DOHH2 (cell line): ENCODE results near the gene SSBP3.

Experiments used
- H3F3A ChIP-seq: fragments of 200-600 bp; sonication (generic), shearing (Covaris generic); 2 replicates; pipeline ENCODE4 v1.6.0; 2016; ENCODE audit warnings: antibody characterized with exemption, mild to moderate bottlenecking; ENCODE audit not compliant: control insufficient read depth, insufficient read depth
- H3K27ac ChIP-seq: fragments of 200-600 bp; sonication (generic); 2 replicates; pipeline ENCODE4 v1.5.1; 2014; ENCODE audit warnings: low read depth, mild to moderate bottlenecking, low read length, moderate library complexity
- H3K27me3 ChIP-seq: fragments of 200-600 bp; sonication (generic); 2 replicates; pipeline ENCODE4 v1.6.1; 2014; ENCODE audit warnings: mild to moderate bottlenecking, low read length, mixed read lengths; ENCODE audit not compliant: control insufficient read depth
- H3K36me3 ChIP-seq: fragments of 200-600 bp; sonication (generic); 2 replicates; pipeline ENCODE4 v1.6.1; 2014; ENCODE audit warnings: mild to moderate bottlenecking, low read length, moderate library complexity, mixed read lengths; ENCODE audit not compliant: control insufficient read depth
- H3K4me1 ChIP-seq: fragments of 200-600 bp; sonication (generic); 2 replicates; pipeline ENCODE4 v1.6.1; 2014; ENCODE audit warnings: mild to moderate bottlenecking, low read length, mixed read lengths; ENCODE audit not compliant: control insufficient read depth
- H3K4me2 ChIP-seq: fragments of 200-600 bp; sonication (generic); 2 replicates; pipeline ENCODE4 v1.6.0; 2014; ENCODE audit warnings: mild to moderate bottlenecking, low read length, moderate library complexity
- H3K4me3 ChIP-seq: fragments of 200-600 bp; sonication (generic); 2 replicates; pipeline ENCODE4 v1.5.1; 2014; ENCODE audit warnings: mild to moderate bottlenecking, low read length, mixed read lengths
- H3K79me2 ChIP-seq: fragments of 200-600 bp; sonication (generic); 2 replicates; pipeline ENCODE4 v1.6.1; 2014; ENCODE audit warnings: mild to moderate bottlenecking, low read length, mixed read lengths; ENCODE audit not compliant: control insufficient read depth
- H3K9me2 ChIP-seq: fragments of 200-600 bp; sonication (generic); replicated peaks from 2 replicates; pipeline ENCODE4 v1.6.1; 2014; ENCODE audit warnings: mild to moderate bottlenecking, low read length, mixed read lengths; ENCODE audit not compliant: control insufficient read depth
- H3K9me3 ChIP-seq: fragments of 200-600 bp; sonication (generic); 2 replicates; pipeline ENCODE4 v1.6.1; 2014; ENCODE audit warnings: antibody characterized with exemption, low read length, mixed read lengths; ENCODE audit not compliant: control insufficient read depth, insufficient read depth
- H4K20me1 ChIP-seq: fragments of 200-600 bp; sonication (generic); 2 replicates; pipeline ENCODE4 v1.6.0; 2014; ENCODE audit warnings: low read depth, mild to moderate bottlenecking, antibody characterized with exemption, low read length, moderate library complexity; ENCODE audit not compliant: control insufficient read depth, insufficient read depth
- EZH2phosphoT487 ChIP-seq: fragments of 200-600 bp; sonication (generic); IDR thresholded peaks from 2 replicates; pipeline ENCODE4 v1.6.1; 2017; ENCODE audit warnings: borderline replicate concordance, mild to moderate bottlenecking, antibody characterized with exemption, low read length, moderate library complexity, mixed read lengths
- TF ChIP-seq, protein P1 (sequence below): fragments of 200-600 bp; sonication (generic); IDR thresholded peaks from one replicate; pipeline ENCODE4 v1.5.1; 2014; ENCODE audit warnings: antibody characterized with exemption, mild to moderate bottlenecking, low read depth, low read length; ENCODE audit not compliant: poor library complexity, severe bottlenecking

The SSBP3 gene

DNA sequence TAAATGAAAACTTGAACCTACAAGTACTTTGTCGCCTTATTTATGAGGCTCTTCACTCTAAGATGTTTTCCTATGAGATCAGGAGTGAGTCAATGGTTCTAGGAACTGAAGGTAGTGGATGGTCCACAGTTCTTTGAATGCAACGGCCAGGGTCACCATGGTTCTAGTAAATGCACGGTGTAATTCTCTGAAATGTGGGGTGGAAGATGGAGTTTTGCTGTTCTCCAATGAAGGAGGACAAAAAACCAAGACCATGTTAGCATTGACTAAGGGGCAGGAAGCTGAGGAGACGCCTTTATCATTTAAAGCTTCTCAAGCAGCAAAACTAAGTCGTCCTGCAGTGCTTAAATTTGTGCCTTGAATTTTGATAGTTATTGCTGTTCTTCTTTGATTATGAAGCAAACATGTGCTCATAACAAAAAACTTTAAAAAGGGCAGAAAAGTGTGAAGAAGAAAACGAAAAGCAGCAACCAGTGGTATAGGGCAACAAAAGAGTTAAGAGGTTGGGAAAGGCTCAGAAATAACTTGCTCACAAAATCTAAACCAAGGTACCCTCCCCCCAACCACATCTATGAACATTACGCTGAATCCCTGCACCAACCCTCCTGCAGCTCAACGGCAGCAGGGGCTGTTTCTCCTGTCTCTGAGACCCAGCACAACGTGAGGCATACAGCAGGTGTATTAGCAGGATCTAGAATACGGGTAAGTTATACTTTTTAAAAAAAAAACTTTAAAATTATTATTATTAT lies 121.2 kb downstream of the SSBP3 start:
- H3K9me2 ChIP-seq, result no peaks in the 10 kb centered on the region
- H3K36me3 ChIP-seq, result no peaks in the 10 kb centered on the region
- H3K79me2 ChIP-seq, result no peaks in the 10 kb centered on the region
- no peak overlapping the region for H3K27ac ChIP-seq
- no peak overlapping the region for H3K4me3 ChIP-seq
- TF ChIP-seq, protein P1, sequence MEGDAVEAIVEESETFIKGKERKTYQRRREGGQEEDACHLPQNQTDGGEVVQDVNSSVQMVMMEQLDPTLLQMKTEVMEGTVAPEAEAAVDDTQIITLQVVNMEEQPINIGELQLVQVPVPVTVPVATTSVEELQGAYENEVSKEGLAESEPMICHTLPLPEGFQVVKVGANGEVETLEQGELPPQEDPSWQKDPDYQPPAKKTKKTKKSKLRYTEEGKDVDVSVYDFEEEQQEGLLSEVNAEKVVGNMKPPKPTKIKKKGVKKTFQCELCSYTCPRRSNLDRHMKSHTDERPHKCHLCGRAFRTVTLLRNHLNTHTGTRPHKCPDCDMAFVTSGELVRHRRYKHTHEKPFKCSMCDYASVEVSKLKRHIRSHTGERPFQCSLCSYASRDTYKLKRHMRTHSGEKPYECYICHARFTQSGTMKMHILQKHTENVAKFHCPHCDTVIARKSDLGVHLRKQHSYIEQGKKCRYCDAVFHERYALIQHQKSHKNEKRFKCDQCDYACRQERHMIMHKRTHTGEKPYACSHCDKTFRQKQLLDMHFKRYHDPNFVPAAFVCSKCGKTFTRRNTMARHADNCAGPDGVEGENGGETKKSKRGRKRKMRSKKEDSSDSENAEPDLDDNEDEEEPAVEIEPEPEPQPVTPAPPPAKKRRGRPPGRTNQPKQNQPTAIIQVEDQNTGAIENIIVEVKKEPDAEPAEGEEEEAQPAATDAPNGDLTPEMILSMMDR, result no peak
- no peak for TF ChIP-seq EZH2phosphoT487
- no peaks in the 10 kb centered on the region for H3K9me3 ChIP-seq
- peaks cover 6% of the 10 kb centered on the region for H3K4me1 ChIP-seq
- H3K27me3 ChIP-seq, result no peaks in the 10 kb centered on the region
- no peak overlapping the region for H3K4me2 ChIP-seq
- H3F3A ChIP-seq, result no peaks in the 10 kb centered on the region
- no peaks in the 10 kb centered on the region for H4K20me1 ChIP-seq

DNA sequence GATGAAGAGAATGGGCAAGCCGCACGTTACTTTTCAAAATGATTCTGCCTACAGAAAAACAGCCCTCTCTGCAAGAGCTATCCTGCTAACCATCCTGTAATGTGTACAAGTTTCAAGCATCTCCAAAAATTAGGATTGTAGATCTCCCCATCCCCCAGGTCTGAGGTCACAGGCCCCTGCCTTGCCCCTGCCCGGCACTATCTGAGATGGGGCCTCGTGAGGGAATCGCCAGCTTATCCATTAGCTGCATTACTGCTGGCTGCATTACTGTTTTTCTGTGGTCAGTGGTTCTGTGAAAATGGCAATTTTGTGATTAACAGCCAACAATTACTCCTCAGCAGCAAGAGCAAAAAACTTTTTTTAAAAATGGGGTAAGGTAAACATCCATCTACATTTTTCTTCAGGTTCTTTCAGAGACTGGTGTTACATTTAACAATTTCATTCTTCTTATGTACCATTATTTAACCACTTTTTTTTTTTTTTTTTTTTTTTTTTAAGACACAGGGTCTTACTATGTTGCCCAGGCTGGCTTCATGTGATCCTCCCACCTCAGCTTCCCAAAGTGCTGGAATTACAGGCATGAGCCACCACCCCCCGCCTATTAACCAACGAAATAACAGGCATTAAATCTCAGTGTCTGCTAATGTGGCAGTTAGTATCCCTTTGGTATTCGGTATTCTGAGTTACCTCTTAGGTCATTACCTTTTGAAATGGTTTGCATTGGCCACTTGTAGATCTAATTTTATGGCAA lies 122.4 kb downstream of the SSBP3 start:
- Histone ChIP-seq H4K20me1 (no peaks in the 10 kb centered on the region), H3K4me1 (peaks cover 6% of the 10 kb centered on the region), H3K27ac (no peak overlapping the region), H3K9me3 (no peaks in the 10 kb centered on the region), H3F3A (no peaks in the 10 kb centered on the region), H3K27me3 (no peaks in the 10 kb centered on the region), H3K9me2 (no peaks in the 10 kb centered on the region), H3K4me3 (no peak overlapping the region), H3K79me2 (no peaks in the 10 kb centered on the region), H3K36me3 (no peaks in the 10 kb centered on the region), H3K4me2 (no peak overlapping the region)
- TF ChIP-seq, protein P1, result no peak
- no peak for TF ChIP-seq EZH2phosphoT487

DNA sequence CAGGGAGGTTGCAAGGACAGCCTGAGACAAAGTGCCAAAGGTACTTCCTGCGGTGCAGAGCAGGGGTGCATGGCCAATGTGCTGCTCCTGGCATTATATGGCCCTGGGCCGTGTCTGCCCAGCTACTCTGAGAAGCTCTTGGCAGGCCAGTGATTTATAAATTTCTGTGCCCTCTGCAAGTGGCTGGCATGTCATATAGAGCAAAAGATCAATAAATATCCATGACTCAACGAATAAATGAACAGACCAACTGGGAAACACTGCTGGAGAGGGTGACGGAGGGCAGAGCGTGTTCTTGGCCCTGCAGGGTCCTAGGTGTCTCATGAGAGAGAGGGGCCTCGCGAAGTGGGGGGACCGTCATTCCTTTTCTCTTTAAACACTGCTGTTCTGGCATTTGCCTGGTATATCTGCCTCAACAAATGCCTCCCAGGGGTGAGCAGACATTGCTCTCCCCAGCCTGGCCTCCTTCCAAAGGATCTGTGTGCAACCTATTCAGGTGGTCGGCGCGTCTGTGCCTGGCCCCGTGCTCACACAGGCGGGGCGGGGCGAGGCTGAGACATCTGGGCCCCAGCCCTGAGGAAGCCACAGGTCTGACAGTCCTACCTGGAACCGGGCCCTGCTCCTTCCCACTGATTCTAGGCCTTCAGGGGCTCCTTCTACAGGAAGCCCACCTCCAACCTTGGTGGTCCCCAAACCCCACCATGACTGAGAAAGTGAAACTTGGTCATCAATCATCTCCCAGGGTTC lies 123.9 kb downstream of the SSBP3 start:
- no peak overlapping the region for H3K27ac ChIP-seq
- TF ChIP-seq, protein P1, result no peak
- TF ChIP-seq EZH2phosphoT487, result no peak
- no peaks in the 10 kb centered on the region for H3F3A ChIP-seq
- H3K4me3 ChIP-seq, result no peak overlapping the region
- H3K9me2 ChIP-seq, result no peaks in the 10 kb centered on the region
- no peaks in the 10 kb centered on the region for H4K20me1 ChIP-seq
- no peaks in the 10 kb centered on the region for H3K36me3 ChIP-seq
- H3K9me3 ChIP-seq, result no peaks in the 10 kb centered on the region
- H3K79me2 ChIP-seq, result no peaks in the 10 kb centered on the region
- H3K27me3 ChIP-seq, result no peaks in the 10 kb centered on the region
- H3K4me1 ChIP-seq, result peaks cover 6% of the 10 kb centered on the region
- no peak overlapping the region for H3K4me2 ChIP-seq
